HUDEP-2 (cell line): Measurements from ENCODE around the gene BUB1B.
"Not testable (repeated sequence)": the region's sequence is repeated elsewhere in the genome, so short reads cannot be mapped to it uniquely, and the experiment has no call there.

ENCODE experiments used
- DNase-seq, 76 experiments: peaks; one replicate each; lab custom pipeline; 2025; ENCODE audit not compliant: unreplicated experiment in 76 of 76; lab: John Stamatoyannopoulos, UW

BUB1B gene, protein sequence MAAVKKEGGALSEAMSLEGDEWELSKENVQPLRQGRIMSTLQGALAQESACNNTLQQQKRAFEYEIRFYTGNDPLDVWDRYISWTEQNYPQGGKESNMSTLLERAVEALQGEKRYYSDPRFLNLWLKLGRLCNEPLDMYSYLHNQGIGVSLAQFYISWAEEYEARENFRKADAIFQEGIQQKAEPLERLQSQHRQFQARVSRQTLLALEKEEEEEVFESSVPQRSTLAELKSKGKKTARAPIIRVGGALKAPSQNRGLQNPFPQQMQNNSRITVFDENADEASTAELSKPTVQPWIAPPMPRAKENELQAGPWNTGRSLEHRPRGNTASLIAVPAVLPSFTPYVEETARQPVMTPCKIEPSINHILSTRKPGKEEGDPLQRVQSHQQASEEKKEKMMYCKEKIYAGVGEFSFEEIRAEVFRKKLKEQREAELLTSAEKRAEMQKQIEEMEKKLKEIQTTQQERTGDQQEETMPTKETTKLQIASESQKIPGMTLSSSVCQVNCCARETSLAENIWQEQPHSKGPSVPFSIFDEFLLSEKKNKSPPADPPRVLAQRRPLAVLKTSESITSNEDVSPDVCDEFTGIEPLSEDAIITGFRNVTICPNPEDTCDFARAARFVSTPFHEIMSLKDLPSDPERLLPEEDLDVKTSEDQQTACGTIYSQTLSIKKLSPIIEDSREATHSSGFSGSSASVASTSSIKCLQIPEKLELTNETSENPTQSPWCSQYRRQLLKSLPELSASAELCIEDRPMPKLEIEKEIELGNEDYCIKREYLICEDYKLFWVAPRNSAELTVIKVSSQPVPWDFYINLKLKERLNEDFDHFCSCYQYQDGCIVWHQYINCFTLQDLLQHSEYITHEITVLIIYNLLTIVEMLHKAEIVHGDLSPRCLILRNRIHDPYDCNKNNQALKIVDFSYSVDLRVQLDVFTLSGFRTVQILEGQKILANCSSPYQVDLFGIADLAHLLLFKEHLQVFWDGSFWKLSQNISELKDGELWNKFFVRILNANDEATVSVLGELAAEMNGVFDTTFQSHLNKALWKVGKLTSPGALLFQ

DNA sequence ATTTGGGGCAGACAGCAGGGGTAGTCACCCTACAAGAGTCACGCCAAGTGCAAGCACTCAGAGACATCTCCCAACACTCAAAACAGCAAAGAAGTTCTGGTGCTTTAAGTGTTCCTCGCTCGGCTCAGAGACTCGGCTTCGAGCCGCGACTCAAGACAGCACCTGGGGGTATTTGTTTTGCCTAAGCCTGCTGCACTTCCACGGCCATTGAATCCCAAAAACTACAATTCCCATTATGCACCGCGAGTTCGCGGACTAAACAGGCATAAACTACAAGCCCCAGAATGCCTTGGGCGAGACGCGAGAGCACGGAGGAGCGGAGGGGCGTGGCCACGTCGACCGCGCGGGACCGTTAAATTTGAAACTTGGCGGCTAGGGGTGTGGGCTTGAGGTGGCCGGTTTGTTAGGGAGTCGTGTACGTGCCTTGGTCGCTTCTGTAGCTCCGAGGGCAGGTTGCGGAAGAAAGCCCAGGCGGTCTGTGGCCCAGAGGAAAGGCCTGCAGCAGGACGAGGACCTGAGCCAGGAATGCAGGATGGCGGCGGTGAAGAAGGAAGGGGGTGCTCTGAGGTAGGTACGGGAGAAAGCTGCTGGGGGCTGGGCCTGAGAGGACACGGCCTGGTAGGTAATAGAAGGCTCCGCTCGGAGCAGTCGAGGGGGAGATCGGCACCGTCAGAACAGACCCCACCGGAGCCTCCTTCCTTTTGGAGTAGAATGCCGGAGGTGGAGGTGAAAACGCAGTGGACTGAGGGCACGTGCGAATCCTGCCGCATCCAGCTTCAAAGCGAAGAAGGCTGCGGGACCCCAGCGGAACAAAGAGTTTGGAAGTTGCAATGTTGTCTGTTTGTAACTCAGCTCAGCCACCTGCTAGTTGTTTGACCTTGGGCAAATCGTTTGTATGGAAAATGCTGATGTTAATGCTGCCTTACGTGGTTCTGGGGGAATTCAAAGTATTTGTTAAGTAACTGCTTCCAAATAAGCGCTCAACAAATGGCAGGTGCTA, at the start of gene BUB1B:
TSS of gene BUB1B (plus strand) at position 381 of the 1,000 bp plus-strand sequence. CDS start at position 533, 152 bp downstream.
- peak in 75 of 76 experiments; percentile 9 to 95 (median 86) for DNase-seq

DNA sequence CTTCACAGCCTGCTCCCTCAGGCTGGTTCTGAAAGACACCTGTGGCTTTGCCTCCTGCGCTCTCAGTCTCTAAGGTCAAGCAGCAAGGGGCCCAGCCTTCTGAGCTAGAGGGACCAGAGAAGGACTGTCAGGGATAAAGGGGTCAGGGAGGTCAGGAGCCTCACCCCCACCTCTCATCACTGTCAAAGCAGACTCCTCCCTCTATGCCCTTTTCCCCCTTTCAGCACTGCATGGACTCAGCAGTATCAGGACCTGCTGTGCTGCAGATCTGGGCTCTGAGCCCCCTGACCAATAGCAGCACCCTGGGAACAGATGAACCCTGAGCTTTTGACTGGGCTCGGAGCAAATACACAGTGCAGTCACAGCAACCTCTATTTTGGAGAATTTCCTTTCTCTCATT, 49.0 kb upstream of the BUB1B start:
- DNase-seq: no peak

DNA sequence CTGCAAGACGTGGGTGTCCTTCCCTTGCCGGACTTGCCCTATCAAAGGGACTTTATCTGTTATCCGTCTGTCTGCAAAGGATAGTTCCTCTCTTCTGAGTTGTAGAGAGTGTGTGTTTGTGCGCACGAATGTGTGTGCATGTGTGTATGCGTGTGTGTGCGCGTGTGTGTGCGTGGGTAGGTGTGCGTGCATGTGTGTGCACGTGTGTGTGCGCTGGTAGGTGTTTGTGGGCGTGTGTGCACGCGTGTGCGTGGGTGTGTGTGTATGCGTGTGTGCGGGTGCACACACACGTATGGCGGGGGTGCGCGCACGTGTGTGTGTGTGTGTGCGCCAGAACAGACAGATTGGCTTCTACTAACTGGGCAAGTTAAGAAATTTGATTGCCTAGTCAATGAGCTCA, 48.1 kb upstream of the BUB1B start:
- DNase-seq: no peak

DNA sequence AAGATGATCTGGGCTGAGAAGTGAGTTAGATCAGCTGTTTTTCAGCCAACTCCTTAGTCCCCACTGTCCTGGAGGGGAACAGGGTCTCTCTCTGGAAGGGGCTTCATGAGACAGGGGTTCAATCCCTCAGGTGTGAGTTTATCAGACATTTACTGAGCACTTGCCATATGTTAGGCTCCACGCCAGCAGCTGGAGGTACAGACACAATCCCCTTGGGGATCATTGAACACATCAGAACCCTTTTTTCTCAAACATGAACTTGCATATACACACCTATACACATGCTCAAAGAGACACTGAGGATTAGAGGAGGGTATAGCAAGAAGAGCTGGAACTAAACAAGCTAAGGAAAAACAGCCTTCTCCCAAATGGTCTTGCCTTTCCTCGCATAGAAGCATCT, 46.7 kb upstream of the BUB1B start:
- no peak for DNase-seq

DNA sequence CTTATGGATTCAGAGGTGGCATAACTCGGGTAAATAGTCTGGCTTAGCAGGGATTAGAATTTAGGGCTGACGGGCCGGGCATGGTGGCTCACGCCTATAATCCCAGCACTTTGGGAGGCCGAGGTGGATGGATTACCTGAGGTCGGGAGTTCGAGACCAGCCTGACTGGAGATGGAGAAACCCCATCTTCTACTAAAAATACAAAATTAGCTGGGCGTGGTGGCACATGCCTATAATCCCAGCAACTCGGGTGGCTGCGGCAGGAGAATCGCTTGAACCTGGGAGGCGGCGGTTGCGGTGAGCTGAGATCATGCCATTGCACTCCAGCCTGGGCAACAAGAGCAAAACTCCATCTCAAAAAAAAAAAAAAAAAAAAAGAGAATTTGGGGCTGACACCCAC, 45.8 kb upstream of the BUB1B start:
- DNase-seq: not testable (repeated sequence)

DNA sequence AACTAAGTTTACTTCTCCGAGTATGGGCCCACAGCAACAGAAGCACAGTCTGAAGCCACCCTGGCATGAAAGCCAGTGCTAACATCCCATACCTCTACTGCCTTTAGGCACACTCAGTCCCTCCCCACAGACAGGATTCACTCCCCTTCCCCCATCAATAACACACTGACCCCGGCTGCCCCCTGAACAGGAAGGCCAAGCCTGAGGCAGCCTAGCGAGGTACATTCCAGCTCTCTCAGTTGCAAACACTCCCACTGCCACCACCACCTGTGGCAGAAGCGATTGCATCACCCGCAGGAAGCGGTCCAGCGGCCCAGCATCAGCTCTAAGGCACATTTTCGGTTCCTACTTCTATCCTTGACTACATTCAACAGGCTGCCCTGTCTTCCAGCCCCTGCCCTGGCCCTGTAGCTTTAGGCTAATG, 45.2 kb upstream of the BUB1B start:
- DNase-seq: no peak

DNA sequence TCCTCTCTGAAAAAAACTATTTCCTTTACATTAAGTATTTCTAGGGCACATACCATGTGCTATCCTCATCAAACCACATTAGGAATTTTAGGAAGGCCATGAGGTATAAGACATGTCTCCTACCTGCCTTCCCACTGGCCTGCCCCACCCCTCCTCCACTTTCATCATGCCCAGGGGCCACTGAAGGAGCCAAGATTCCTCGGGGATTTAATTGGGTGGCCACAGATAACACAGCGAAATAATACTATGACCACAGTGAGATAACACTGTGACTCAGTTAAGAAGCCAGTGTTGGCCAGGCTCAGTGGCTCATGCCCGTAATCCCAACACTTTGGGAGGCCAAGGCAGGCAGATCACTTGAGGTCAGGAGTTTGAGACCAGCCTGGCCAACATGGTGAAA, 42.4 kb upstream of the BUB1B start:
- DNase-seq: no peak

DNA sequence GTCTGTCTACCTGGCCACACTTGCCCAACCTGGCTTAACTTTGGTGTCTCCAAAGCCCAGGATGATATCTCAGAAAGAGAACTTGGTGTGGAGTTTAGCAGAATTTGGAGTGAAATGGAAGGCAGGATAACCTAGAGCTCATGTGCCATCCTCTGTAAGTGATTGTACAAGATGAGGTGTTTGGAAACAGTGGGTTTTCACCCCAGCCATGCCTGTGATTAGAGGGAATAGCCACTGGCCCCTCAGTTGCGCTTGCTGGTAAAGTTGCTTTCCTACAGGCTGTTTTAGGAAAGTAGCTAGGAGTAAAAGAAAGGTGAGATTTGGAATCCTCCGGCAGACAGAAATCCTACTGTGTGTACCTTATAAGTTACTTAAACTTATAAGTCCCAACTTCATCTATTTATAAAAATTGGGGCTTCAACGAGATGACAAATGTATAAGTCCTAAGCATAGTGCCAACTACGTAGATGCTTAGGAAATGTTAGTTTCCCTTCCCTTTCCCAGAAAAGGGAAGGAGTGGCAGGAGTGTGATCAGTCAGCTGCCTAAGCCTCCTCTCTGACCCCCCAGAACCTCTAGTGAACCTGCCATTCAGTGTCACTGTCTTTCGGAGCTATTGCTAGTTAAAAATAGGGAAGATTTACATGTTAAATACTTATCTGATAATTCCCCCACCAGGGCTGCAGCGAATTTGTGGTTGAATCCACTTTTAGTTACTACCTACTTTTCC, 38.8 kb upstream of the BUB1B start:
- DNase-seq: no peak

DNA sequence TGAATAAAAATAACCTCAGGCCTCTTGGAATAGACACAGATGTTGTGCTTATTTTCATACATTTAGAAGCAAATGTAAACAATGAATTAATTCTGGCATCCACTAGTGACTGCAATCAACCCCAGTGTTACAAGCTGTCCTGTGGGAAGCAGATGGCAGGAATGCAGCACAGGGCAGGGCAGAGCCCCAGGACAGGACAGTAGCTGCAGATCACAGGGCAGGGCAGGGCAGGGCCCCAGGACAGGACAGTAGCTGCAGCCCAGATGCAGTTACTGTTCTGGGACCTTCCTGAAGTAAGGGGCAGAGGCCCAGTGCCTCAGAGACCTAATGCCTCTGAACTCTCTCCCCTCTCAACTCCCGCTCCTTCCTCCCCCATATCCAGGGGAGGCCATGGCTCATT, 37.9 kb upstream of the BUB1B start:
- not testable (repeated sequence) for DNase-seq

DNA sequence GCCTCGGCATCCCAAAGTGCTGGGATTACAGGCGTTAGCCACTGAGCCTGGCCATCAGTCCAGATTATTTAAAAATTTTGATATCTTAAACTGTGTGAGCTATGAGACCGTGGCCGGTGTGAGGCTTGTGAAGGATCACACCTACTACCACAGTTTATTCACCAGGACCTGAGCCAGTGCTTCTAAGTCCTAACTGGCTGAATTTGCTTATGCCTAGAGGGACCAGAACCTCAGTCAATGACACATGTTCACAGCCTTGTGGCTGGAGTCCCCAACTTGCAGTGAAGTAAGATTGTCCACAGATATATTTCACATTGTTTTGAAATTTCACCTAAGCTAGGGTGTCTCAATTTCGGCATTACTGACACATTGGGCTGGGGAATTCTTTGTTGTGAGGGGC, 37.0 kb upstream of the BUB1B start:
- not testable (repeated sequence) for DNase-seq

DNA sequence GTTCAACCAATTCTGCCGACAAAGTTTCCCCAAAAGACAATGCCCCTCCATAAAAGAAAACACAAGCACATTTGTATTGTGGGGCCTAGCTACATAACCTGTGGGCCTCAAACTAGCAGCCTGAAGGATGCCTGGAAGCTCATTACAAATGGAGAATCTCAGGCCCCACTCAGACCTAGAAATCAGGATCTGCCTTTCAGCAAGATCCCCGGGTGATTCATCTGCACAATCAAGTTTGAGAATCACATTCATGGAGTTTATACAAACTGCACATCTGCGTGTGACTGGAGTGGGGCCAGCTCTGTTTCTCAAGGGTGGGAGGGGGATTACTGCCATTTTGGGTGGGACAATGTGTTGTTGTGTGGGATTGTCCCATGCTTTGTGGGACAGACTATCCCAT, 36.5 kb upstream of the BUB1B start:
- not testable (repeated sequence) for DNase-seq

DNA sequence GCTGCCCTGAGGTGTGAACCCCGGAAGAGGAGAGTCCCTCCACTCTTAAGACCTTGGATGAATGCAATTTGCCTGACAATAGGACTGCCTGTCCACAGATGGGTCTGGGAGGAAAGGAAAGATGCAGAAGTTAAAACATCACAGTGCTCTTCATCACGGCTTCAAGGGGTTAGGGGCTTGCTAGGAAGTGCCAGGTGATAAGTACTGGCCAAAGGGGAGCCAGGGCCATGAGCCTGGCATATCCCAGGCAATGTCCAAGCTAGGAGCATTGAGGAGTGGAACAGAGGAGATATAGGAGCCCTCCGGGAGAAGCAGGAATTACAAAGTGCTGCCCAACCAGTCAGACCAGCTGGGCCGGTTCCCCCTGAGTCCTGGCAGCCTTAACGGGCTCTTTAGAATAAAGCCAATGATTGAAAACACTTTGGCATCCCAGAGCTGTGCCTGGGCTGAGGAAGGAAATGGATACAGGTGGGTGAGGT, 36.0 kb upstream of the BUB1B start:
- not testable (repeated sequence) for DNase-seq

DNA sequence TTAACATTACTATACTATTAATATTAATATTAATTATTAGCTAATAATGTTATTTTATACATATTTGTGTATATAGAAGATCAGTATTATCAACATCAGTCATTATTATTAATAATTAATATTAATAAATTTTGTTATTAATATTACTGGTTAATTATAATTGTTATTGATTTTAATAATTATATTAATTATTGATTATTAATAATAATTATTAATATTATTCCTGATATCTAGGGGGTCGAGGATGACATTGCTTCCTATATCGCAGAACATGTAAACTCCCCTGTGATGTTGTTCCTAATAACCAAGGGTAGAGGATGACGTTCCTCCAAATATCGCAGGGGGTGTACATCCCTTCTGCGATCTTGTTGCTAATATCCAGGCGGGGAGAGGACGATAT, 34.9 kb upstream of the BUB1B start:
- DNase-seq: no peak

DNA sequence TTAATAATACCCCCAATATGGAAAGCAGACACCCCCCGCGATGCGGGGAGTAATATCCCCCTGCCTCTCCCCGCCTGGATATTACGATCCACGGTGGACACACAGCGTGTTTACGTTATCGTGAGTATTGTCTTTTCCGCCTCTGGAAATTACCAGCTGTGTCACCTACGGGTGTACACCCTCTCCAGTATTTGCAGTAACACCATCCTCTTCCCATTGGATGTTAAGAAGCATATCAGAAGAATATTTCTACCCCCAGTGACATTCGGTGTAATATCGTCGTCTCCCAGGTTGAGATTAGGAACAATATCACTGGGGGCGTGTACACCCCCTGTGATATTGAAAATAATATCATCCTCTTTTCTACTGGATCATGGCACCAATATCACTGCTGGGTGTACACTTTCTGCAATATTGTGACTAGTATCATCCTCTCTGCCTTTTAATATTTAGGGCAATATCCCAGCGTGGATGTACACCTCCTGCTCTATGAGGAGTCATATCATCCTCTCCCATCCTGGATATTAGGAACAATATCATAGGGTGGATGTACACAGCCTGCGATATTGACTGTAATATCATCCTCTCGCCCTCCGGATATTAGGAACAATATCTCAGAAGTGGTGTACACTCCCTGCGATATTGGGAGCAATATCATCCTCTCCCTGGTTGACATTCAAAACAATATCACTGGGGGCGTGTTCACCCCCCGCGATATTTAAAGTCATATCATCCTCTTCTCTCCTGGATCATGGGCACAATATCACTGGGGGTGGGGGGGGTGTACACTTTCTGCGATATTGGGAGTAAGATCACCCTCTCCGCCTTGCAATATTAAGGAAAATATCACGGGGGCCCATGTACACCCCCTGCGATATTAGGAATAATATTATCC, 31.9 kb upstream of the BUB1B start:
- no peak for DNase-seq

DNA sequence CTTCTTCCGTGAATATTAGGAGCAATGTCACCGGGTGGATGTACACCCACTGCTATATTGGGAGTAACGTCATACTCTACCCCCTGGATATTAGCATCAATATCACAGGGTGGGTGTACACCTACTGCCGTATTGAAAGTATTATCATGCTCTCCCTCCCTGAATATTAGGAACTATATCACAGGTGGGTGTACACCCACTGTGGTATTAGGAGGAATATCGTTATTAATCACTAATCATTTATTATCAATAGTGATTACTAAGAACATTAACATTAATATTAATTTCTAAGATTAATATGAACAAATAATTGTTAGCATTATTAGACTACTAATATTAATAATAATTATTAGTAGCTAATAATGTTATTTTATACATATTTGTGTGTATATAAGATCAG, 30.8 kb upstream of the BUB1B start:
- DNase-seq: no peak

DNA sequence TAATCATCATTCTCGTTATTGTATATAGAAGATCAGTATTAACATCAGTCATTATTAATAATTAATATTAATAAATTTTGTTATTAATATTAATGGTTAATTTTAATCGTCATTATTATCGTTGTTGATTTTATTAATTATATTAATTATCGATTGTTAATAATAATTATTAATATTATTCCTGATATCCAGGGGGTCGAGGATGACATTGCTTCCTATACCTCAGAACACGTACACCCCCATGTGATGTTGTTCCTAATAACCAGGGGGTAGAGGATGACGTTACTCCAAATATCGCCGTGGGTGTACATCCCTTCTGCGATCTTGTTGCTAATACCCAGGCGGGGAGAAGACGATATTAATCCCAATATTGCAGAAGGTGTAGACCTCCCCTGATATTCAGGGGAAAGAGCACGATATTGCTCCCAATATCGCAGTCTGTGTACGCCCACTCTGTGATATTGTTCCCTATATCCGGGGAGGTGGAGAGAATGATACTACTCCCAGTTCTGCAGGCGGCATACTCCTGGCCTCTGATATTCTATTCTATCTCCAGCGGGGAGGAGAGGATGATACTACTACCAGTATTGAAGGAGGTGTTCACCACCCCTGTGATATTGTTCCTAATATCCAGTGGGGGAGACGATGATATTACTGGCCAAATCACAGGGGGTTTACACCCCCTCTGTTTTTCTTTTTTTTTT, 29.9 kb upstream of the BUB1B start:
- DNase-seq: peak in 1 of 76 experiments; percentile 8

DNA sequence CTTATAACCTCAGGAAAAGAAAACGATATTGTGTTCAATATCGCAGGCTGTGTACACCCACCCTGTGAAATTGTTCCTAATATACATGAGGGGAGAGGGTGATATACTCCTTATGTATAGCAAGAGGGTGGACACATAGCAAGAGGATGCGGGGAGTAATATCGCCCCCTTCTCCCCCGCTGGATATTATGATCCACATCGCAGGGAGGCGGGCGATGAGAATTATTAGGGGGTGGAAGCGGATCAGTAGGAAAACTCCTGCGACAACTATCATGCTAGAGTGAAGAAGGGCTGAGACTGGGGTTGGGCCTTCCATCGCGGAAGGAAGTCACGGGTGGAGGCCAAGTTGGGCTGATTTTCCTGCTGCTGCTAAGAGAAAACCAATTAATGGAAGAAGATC, 27.3 kb upstream of the BUB1B start:
- no peak for DNase-seq

DNA sequence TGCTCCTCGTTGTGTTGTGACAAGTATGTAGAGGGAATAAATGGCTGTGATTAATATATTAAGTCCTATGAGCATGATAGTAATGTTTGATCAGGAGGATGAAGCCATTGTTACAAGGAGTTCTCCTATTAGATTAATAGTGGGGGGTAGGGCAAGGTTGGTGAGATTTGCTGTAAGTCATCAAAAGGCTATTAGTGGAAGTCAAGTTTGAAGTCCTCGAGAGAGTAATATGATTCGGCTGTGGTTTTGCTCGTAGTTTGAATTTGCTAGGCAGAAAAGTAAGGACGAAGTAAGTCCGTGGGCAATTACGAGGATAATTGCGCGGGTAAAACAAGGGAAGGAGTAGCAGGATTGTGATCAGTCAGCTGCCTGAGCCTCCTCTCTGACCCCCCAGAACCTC, 26.0 kb upstream of the BUB1B start:
- no peak for DNase-seq
